Right lobe of liver (tissue), 6 donors: ENCODE measurements around the gene OR52K1. TPM values are rescaled to one million over a fixed set of nuclear protein-coding genes. Genes with fewer than 3 reads are reported as not detected.

Experiments used
- ATAC-seq, 4 donors: fragments of 200-7000 bp; cut with Tn5 transposase; one replicate each; pipeline ENCODE4 v1.9.1; 2020; ENCODE audit warnings: mild to moderate bottlenecking in 4 of 4, moderate library complexity in 4 of 4
- DNase-seq, 3 donors: peaks; one replicate each; pipeline ENCODE4 v3.0.0-alpha.2; 2020
- H3K27ac ChIP-seq, 3 donors: fragments of 200-600 bp; one replicate each; pipeline ENCODE4 v1.8.0; 2022
- H3K27me3 ChIP-seq, 2 donors: fragments of 200-600 bp; one replicate each; pipeline ENCODE4 v1.8.0; 2022
- H3K36me3 ChIP-seq, 4 donors: fragments of 200-600 bp; sonication (generic) in 1 of 4; one replicate each; pipeline versions ENCODE4 v1.5.1 to v1.8.0; 2017 to 2022; ENCODE audit warnings: control low read depth in 1 of 4
- H3K4me1 ChIP-seq, 4 donors: fragments of 200-600 bp; sonication (generic) in 1 of 4; one replicate each; pipeline versions ENCODE4 v1.5.1 to v1.8.0; 2017 to 2022; ENCODE audit warnings: control low read depth in 1 of 4
- H3K4me3 ChIP-seq, 3 donors: fragments of 200-600 bp; one replicate each; pipeline ENCODE4 v1.8.0; 2022
- H3K9me3 ChIP-seq, 4 donors: fragments of 200-600 bp; sonication (generic) in 1 of 4; one replicate each; pipeline versions ENCODE4 v1.5.1 to v1.8.0; 2017 to 2022; ENCODE audit warnings: control low read depth in 1 of 4
- CTCF ChIP-seq, 4 donors: fragments of 200-600 bp in 3 of 4; fragments of 450-650 bp in 1 of 4; IDR thresholded peaks; one replicate each; pipeline versions ENCODE4 v1.5.1 to v1.8.0; 2016 to 2022; ENCODE audit warnings: antibody characterized with exemption in 4 of 4, mild to moderate bottlenecking in 2 of 4
- POLR2A ChIP-seq: fragments of 450-650 bp; IDR thresholded peaks from one replicate; pipeline ENCODE4 v1.6.1; 2017; ENCODE audit warnings: antibody characterized with exemption, mild to moderate bottlenecking
- WGBS: methylation state at CpG from one replicate; pipeline ENCODE4 v1.1.6; 2018; ENCODE audit warnings: low coverage, low lambda C conversion rate; ENCODE audit not compliant: insufficient coverage; ENCODE audit errors: missing lambda C conversion rate; 5-methylcytosine and 5-hydroxymethylcytosine counted together
- intact Hi-C, 2 donors: fragments of 100-400 bp; cut with DNase I; formaldehyde crosslinking; loops; one replicate each; pipeline versions ENCODE4 v1.11.2 to v1.14.1; 2022
- total RNA-seq, 6 experiments: library from RNA; depleted of rRNA in 2 of 6; stranded (reverse); fragments of >200 nt in 2 of 6; fragmentation: NEBNext Ultra II Directional in 3 of 6; extraction: Animal tissue kit (Norgen Biotek cat#: 25700) in 3 of 6; gene quantifications; one replicate each; pipeline versions ENCODE4 v1.1.0 to v1.2.4, GENCODE V29; 2016 to 2023
- donor health status: DM: no; HTN: yes; CAD: no.
- donor health status: DM: no; HTN: no; CAD: no.
- donor health status: DM: no; HTN: no; CAD: no.
- donor health status: DM: no; HTN: yes; CAD: no.
- donor health status: DM: no; HTN: yes; CAD: no.

Gene OR52K1
- total RNA-seq, 6 experiments from 2014 or later, result 0.07 TPM; not detected in 5

- DNase-seq, result no peak
- no peaks in the 10 kb centered on the region for H3K9me3 ChIP-seq
- ATAC-seq, result peak in 1 of 4 donors; percentile 28
- H3K36me3 ChIP-seq, result no peaks in the 10 kb centered on the region
- WGBS, result 14% methylated on average over 2 of the region's 3 CpGs
- H3K27ac ChIP-seq, result no peak overlapping the region
- no peaks in the 10 kb centered on the region for H3K27me3 ChIP-seq
- intact Hi-C loops, result no loop called here
- no peak overlapping the region for H3K4me3 ChIP-seq
- TF ChIP-seq POLR2A (no peak), CTCF (IDR thresholded peaks at IDR 0.05) (no peak)
- H3K4me1 ChIP-seq, result no peaks in the 10 kb centered on the region
These were observed 39.1 kb upstream of the OR52K1 start for GRCh38 chr11:4443232-4443891.

GRCh38 chr11:4448995-4449394 lies 33.5 kb upstream of the OR52K1 start, which contains the start of gene OR52K2:
Gene OR52K2 (plus strand): TSS chr11:4449295. CDS start chr11:4449340, 45 bp downstream.
- TF ChIP-seq POLR2A (no peak), CTCF (IDR thresholded peaks at IDR 0.05) (no peak)
- H3K27me3 ChIP-seq, result no peaks in the 10 kb centered on the region
- H3K4me3 ChIP-seq, result no peak within 1 kb of the TSS
- no peaks in the 10 kb centered on the region for H3K36me3 ChIP-seq
- DNase-seq (no peak), ATAC-seq (no peak)
- no peak within 1 kb of the TSS for H3K27ac ChIP-seq
- no peaks in the 10 kb centered on the region for H3K9me3 ChIP-seq
- H3K4me1 ChIP-seq, result no peaks in the 10 kb centered on the region
- intact Hi-C loops, result no loop called here

GRCh38 chr11:4453118-4453517 lies 29.3 kb upstream of the OR52K1 start:
- Histone ChIP-seq H3K27me3 (no peaks in the 10 kb centered on the region), H3K36me3 (no peaks in the 10 kb centered on the region), H3K9me3 (no peaks in the 10 kb centered on the region), H3K4me1 (no peaks in the 10 kb centered on the region), H3K4me3 (no peak overlapping the region), H3K27ac (no peak overlapping the region)
- ATAC-seq, result no peak
- no peak for DNase-seq
- intact Hi-C loops, result no loop called here
- TF ChIP-seq CTCF (IDR thresholded peaks at IDR 0.05), result no peak
- TF ChIP-seq POLR2A, result no peak
- WGBS, result no CpG with 5 or more reads among the region's 3 CpGs

- no peak overlapping the region for H3K27ac ChIP-seq
- no peak overlapping the region for H3K4me3 ChIP-seq
- H3K36me3 ChIP-seq, result no peaks in the 10 kb centered on the region
- TF ChIP-seq POLR2A, result no peak
- TF ChIP-seq CTCF (IDR thresholded peaks at IDR 0.05), result no peak
- no peaks in the 10 kb centered on the region for H3K4me1 ChIP-seq
- no peaks in the 10 kb centered on the region for H3K27me3 ChIP-seq
- ATAC-seq (peak in 2 of 4 donors; percentile 30 to 45), DNase-seq (no peak)
- intact Hi-C loops, result no loop called here
- H3K9me3 ChIP-seq, result no peaks in the 10 kb centered on the region
These were observed 28.4 kb upstream of the OR52K1 start for GRCh38 chr11:4454021-4454420.

GRCh38 chr11:4455419-4455818 lies 27.0 kb upstream of the OR52K1 start:
- Histone ChIP-seq H3K9me3 (no peaks in the 10 kb centered on the region), H3K4me3 (no peak overlapping the region), H3K4me1 (no peaks in the 10 kb centered on the region), H3K27ac (no peak overlapping the region), H3K36me3 (no peaks in the 10 kb centered on the region), H3K27me3 (no peaks in the 10 kb centered on the region)
- ATAC-seq, result peak; percentile 66 to 83 (median 73)
- TF ChIP-seq POLR2A (no peak), CTCF (IDR thresholded peaks at IDR 0.05) (no peak)
- WGBS, result 20% methylated on average over 1 of the region's 1 CpG
- DNase-seq, result no peak
- intact Hi-C loops, result no loop called here
